Measurements from ENCODE around the gene TRPC4AP. TPM values are rescaled to one million over a fixed set of nuclear protein-coding genes. Genes with fewer than 3 reads are reported as not detected.

TRPC4AP gene
- total and polyA plus RNA-seq, 10 of the 15 experiments (the other 5 are each of a cell fraction or from before 2014, with no cell fraction given), result 1.1 to 61.7 (median 41.2) TPM

DNA sequence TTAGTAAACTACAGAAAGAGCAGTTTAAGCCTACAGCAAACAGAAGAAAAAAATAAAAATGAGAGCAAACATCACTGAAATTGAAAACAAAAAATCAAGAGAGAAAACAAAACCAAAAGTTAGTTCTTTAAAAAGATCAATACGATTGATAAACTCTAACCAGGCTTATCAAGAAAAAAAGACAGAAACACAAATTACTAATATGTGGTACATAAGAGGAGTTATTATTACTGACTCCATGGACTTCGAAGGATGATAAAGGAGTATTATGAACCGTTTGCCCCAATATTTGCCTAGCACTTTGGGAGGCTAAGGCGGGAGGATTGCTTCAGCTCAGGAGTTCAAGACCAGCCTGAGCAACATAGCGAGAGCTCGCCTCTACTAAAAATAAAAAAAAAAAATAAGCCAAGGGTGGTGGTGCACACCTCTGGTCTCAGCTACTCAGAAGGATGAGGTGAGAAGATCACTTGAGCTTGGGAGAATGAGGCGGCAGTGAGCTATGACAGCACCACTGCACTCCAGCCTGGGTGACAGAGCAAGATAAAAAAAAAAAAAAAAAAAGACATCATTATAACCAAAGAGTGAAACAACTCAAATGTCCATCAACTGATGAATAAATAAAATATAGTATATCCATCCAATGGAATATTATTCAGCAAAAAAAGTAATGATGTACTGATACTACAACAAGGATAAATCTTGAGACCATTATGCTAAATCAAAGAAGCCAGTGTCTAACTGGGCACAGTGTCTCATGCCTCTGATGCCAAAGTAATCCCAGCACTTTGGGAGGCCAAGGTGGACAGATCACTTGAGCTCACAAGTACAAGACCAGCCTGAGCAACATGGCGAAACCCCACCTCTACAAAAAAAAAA is 12.9 kb downstream of the TRPC4AP start (continued):
- TF ChIP-seq KAT2A (conservative IDR thresholded peaks at IDR 0.05; ENCODE audit: control insufficient read depth, low read depth, low read length), result no peak
- TF ChIP-seq, protein P1, sequence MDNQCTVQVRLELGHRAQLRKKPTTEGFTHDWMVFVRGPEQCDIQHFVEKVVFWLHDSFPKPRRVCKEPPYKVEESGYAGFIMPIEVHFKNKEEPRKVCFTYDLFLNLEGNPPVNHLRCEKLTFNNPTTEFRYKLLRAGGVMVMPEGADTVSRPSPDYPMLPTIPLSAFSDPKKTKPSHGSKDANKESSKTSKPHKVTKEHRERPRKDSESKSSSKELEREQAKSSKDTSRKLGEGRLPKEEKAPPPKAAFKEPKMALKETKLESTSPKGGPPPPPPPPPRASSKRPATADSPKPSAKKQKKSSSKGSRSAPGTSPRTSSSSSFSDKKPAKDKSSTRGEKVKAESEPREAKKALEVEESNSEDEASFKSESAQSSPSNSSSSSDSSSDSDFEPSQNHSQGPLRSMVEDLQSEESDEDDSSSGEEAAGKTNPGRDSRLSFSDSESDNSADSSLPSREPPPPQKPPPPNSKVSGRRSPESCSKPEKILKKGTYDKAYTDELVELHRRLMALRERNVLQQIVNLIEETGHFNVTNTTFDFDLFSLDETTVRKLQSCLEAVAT (IDR thresholded peaks at IDR 0.05), result no peak
- TF ChIP-seq, protein P2, sequence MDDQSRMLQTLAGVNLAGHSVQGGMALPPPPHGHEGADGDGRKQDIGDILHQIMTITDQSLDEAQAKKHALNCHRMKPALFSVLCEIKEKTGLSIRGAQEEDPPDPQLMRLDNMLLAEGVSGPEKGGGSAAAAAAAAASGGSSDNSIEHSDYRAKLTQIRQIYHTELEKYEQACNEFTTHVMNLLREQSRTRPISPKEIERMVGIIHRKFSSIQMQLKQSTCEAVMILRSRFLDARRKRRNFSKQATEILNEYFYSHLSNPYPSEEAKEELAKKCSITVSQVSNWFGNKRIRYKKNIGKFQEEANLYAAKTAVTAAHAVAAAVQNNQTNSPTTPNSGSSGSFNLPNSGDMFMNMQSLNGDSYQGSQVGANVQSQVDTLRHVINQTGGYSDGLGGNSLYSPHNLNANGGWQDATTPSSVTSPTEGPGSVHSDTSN (IDR thresholded peaks at IDR 0.05; ENCODE audit: insufficient replicate concordance, low read depth, low read length), result no peak
- TF ChIP-seq, protein P3, sequence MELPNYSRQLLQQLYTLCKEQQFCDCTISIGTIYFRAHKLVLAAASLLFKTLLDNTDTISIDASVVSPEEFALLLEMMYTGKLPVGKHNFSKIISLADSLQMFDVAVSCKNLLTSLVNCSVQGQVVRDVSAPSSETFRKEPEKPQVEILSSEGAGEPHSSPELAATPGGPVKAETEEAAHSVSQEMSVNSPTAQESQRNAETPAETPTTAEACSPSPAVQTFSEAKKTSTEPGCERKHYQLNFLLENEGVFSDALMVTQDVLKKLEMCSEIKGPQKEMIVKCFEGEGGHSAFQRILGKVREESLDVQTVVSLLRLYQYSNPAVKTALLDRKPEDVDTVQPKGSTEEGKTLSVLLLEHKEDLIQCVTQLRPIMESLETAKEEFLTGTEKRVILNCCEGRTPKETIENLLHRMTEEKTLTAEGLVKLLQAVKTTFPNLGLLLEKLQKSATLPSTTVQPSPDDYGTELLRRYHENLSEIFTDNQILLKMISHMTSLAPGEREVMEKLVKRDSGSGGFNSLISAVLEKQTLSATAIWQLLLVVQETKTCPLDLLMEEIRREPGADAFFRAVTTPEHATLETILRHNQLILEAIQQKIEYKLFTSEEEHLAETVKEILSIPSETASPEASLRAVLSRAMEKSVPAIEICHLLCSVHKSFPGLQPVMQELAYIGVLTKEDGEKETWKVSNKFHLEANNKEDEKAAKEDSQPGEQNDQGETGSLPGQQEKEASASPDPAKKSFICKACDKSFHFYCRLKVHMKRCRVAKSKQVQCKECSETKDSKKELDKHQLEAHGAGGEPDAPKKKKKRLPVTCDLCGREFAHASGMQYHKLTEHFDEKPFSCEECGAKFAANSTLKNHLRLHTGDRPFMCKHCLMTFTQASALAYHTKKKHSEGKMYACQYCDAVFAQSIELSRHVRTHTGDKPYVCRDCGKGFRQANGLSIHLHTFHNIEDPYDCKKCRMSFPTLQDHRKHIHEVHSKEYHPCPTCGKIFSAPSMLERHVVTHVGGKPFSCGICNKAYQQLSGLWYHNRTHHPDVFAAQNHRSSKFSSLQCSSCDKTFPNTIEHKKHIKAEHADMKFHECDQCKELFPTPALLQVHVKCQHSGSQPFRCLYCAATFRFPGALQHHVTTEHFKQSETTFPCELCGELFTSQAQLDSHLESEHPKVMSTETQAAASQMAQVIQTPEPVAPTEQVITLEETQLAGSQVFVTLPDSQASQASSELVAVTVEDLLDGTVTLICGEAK (IDR thresholded peaks at IDR 0.05; ENCODE audit: borderline replicate concordance), result no peak
- TF ChIP-seq, protein P4, sequence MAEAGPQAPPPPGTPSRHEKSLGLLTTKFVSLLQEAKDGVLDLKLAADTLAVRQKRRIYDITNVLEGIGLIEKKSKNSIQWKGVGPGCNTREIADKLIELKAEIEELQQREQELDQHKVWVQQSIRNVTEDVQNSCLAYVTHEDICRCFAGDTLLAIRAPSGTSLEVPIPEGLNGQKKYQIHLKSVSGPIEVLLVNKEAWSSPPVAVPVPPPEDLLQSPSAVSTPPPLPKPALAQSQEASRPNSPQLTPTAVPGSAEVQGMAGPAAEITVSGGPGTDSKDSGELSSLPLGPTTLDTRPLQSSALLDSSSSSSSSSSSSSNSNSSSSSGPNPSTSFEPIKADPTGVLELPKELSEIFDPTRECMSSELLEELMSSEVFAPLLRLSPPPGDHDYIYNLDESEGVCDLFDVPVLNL (IDR thresholded peaks at IDR 0.05; ENCODE audit: low read depth, low read length), result no peak
- no peak for TF ChIP-seq SIN3A (IDR thresholded peaks at IDR 0.05; ENCODE audit: low read depth, low read length)
- no peak for TF ChIP-seq RELA (IDR thresholded peaks at IDR 0.05; ENCODE audit: borderline replicate concordance, partially characterized antibody)
- TF ChIP-seq, protein P5, sequence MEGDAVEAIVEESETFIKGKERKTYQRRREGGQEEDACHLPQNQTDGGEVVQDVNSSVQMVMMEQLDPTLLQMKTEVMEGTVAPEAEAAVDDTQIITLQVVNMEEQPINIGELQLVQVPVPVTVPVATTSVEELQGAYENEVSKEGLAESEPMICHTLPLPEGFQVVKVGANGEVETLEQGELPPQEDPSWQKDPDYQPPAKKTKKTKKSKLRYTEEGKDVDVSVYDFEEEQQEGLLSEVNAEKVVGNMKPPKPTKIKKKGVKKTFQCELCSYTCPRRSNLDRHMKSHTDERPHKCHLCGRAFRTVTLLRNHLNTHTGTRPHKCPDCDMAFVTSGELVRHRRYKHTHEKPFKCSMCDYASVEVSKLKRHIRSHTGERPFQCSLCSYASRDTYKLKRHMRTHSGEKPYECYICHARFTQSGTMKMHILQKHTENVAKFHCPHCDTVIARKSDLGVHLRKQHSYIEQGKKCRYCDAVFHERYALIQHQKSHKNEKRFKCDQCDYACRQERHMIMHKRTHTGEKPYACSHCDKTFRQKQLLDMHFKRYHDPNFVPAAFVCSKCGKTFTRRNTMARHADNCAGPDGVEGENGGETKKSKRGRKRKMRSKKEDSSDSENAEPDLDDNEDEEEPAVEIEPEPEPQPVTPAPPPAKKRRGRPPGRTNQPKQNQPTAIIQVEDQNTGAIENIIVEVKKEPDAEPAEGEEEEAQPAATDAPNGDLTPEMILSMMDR (IDR thresholded peaks at IDR 0.05 in 2 of 3, conservative IDR thresholded peaks at IDR 0.05 in 1 of 3; ENCODE audit: control insufficient read depth in 2 of 3, extremely low read depth in 1 of 3, insufficient read depth in 1 of 3, low read depth in 3 of 3, low read length in 3 of 3), result no peak

All from GM12878 (cell line).